ENCODE data around the gene RGL4.
"Not testable (repeated sequence)": the region's sequence is repeated elsewhere in the genome, so short reads cannot be mapped to it uniquely, and the experiment has no call there.

Gene RGL4

GRCh38 chr22:23690713-23691112 is at the start of gene RGL4:
Gene RGL4 (plus strand): TSS chr22:23691013. CDS start chr22:23692031, 1,018 bp downstream.
- Histone ChIP-seq H3K9ac (ENCODE audit: low read length) (no peak within 1 kb of the TSS), H3K36me3 (ENCODE audit: control insufficient read depth, insufficient read depth, low read length, severe bottlenecking) (peaks cover 51% of the 10 kb centered on the region), H3K4me3 (ENCODE audit: low read length) (no peak within 1 kb of the TSS), H3K4me1 (ENCODE audit: control insufficient read depth, insufficient read depth, low read length) (no peaks in the 10 kb centered on the region), H3K9me3 (ENCODE audit: control insufficient read depth, low read length) (no peaks in the 10 kb centered on the region), H3K27me3 (replicated peaks; ENCODE audit: control insufficient read depth, insufficient read depth, low read length) (no peaks in the 10 kb centered on the region)
- no peak for DNase-seq (ENCODE audit: low read depth)

- DNase-seq (ENCODE audit: low read depth); H3K4me3 ChIP-seq (ENCODE audit: low read length); H3K36me3 ChIP-seq (ENCODE audit: control insufficient read depth, insufficient read depth, low read length, severe bottlenecking); H3K9me3 ChIP-seq (ENCODE audit: control insufficient read depth, low read length); H3K27me3 ChIP-seq (replicated peaks; ENCODE audit: control insufficient read depth, insufficient read depth, low read length); H3K4me1 ChIP-seq (ENCODE audit: control insufficient read depth, insufficient read depth, low read length); H3K9ac ChIP-seq (ENCODE audit: low read length): not testable (repeated sequence)
Measured at GRCh38 chr22:23646526-23646925, 44.3 kb upstream of the RGL4 start.

- H3K4me1 ChIP-seq (ENCODE audit: control insufficient read depth, insufficient read depth, low read length): no peaks in the 10 kb centered on the region
- no peak overlapping the region for H3K4me3 ChIP-seq (ENCODE audit: low read length)
- H3K36me3 ChIP-seq (ENCODE audit: control insufficient read depth, insufficient read depth, low read length, severe bottlenecking): peaks cover 7% of the 10 kb centered on the region
- no peak for DNase-seq (ENCODE audit: low read depth)
- H3K9me3 ChIP-seq (ENCODE audit: control insufficient read depth, low read length): no peaks in the 10 kb centered on the region
- no peaks in the 10 kb centered on the region for H3K27me3 ChIP-seq (replicated peaks; ENCODE audit: control insufficient read depth, insufficient read depth, low read length)
- no peak overlapping the region for H3K9ac ChIP-seq (ENCODE audit: low read length)
Measured at GRCh38 chr22:23649071-23649501, 41.7 kb upstream of the RGL4 start.

- no peak overlapping the region for H3K9ac ChIP-seq (ENCODE audit: low read length)
- H3K4me3 ChIP-seq (ENCODE audit: low read length): no peak overlapping the region
- no peaks in the 10 kb centered on the region for H3K9me3 ChIP-seq (ENCODE audit: control insufficient read depth, low read length)
- H3K27me3 ChIP-seq (replicated peaks; ENCODE audit: control insufficient read depth, insufficient read depth, low read length): no peaks in the 10 kb centered on the region
- peaks cover 7% of the 10 kb centered on the region for H3K36me3 ChIP-seq (ENCODE audit: control insufficient read depth, insufficient read depth, low read length, severe bottlenecking)
- no peak for DNase-seq (ENCODE audit: low read depth)
- H3K4me1 ChIP-seq (ENCODE audit: control insufficient read depth, insufficient read depth, low read length): no peaks in the 10 kb centered on the region
Measured at GRCh38 chr22:23651676-23652075, 39.1 kb upstream of the RGL4 start.

- Histone ChIP-seq H3K9ac (ENCODE audit: low read length) (no peak overlapping the region), H3K36me3 (ENCODE audit: control insufficient read depth, insufficient read depth, low read length, severe bottlenecking) (peaks cover 7% of the 10 kb centered on the region), H3K27me3 (replicated peaks; ENCODE audit: control insufficient read depth, insufficient read depth, low read length) (no peaks in the 10 kb centered on the region), H3K4me1 (ENCODE audit: control insufficient read depth, insufficient read depth, low read length) (no peaks in the 10 kb centered on the region), H3K9me3 (ENCODE audit: control insufficient read depth, low read length) (no peaks in the 10 kb centered on the region), H3K4me3 (ENCODE audit: low read length) (no peak overlapping the region)
- no peak for DNase-seq (ENCODE audit: low read depth)
Measured at GRCh38 chr22:23652286-23652685, 38.5 kb upstream of the RGL4 start.

GRCh38 chr22:23652711-23653110 is 38.1 kb upstream of the RGL4 start:
- Histone ChIP-seq H3K27me3 (replicated peaks; ENCODE audit: control insufficient read depth, insufficient read depth, low read length) (no peaks in the 10 kb centered on the region), H3K4me3 (ENCODE audit: low read length) (no peak overlapping the region), H3K4me1 (ENCODE audit: control insufficient read depth, insufficient read depth, low read length) (no peaks in the 10 kb centered on the region), H3K36me3 (ENCODE audit: control insufficient read depth, insufficient read depth, low read length, severe bottlenecking) (peaks cover 7% of the 10 kb centered on the region), H3K9me3 (ENCODE audit: control insufficient read depth, low read length) (no peaks in the 10 kb centered on the region), H3K9ac (ENCODE audit: low read length) (no peak overlapping the region)
- DNase-seq (ENCODE audit: low read depth): no peak

- DNase-seq (ENCODE audit: low read depth): no peak
- Histone ChIP-seq H3K36me3 (ENCODE audit: control insufficient read depth, insufficient read depth, low read length, severe bottlenecking) (peaks cover 18% of the 10 kb centered on the region), H3K4me1 (ENCODE audit: control insufficient read depth, insufficient read depth, low read length) (no peaks in the 10 kb centered on the region), H3K9me3 (ENCODE audit: control insufficient read depth, low read length) (no peaks in the 10 kb centered on the region), H3K9ac (ENCODE audit: low read length) (no peak overlapping the region), H3K27me3 (replicated peaks; ENCODE audit: control insufficient read depth, insufficient read depth, low read length) (no peaks in the 10 kb centered on the region), H3K4me3 (ENCODE audit: low read length) (no peak overlapping the region)
Measured at GRCh38 chr22:23655891-23656475, 34.8 kb upstream of the RGL4 start.

- DNase-seq (ENCODE audit: low read depth): no peak
- Histone ChIP-seq H3K27me3 (replicated peaks; ENCODE audit: control insufficient read depth, insufficient read depth, low read length) (no peaks in the 10 kb centered on the region), H3K4me1 (ENCODE audit: control insufficient read depth, insufficient read depth, low read length) (no peaks in the 10 kb centered on the region)
Measured at GRCh38 chr22:23657727-23658126, 33.1 kb upstream of the RGL4 start.

GRCh38 chr22:23660381-23660780 is 30.4 kb upstream of the RGL4 start:
- not testable (repeated sequence) for H3K4me3 ChIP-seq (ENCODE audit: low read length); DNase-seq (ENCODE audit: low read depth); H3K4me1 ChIP-seq (ENCODE audit: control insufficient read depth, insufficient read depth, low read length); H3K9ac ChIP-seq (ENCODE audit: low read length); H3K9me3 ChIP-seq (ENCODE audit: control insufficient read depth, low read length); H3K27me3 ChIP-seq (replicated peaks; ENCODE audit: control insufficient read depth, insufficient read depth, low read length)
- peaks cover 17% of the 10 kb centered on the region for H3K36me3 ChIP-seq (ENCODE audit: control insufficient read depth, insufficient read depth, low read length, severe bottlenecking)

More at GRCh38 chr22:23657727-23658126, 33.1 kb upstream of the RGL4 start:
- H3K9me3 ChIP-seq (ENCODE audit: control insufficient read depth, low read length): no peaks in the 10 kb centered on the region
- no peak overlapping the region for H3K4me3 ChIP-seq (ENCODE audit: low read length)
- H3K9ac ChIP-seq (ENCODE audit: low read length): no peak overlapping the region
- H3K36me3 ChIP-seq (ENCODE audit: control insufficient read depth, insufficient read depth, low read length, severe bottlenecking): peaks cover 20% of the 10 kb centered on the region

GRCh38 chr22:23670378-23671295 is 20.2 kb upstream of the RGL4 start:
- peaks cover 6% of the 10 kb centered on the region for H3K4me1 ChIP-seq (ENCODE audit: control insufficient read depth, insufficient read depth, low read length)
- H3K4me3 ChIP-seq (ENCODE audit: low read length): no peak overlapping the region
- no peaks in the 10 kb centered on the region for H3K36me3 ChIP-seq (ENCODE audit: control insufficient read depth, insufficient read depth, low read length, severe bottlenecking)
- no peak for DNase-seq (ENCODE audit: low read depth)
- H3K9ac ChIP-seq (ENCODE audit: low read length): no peak overlapping the region
- no peaks in the 10 kb centered on the region for H3K27me3 ChIP-seq (replicated peaks; ENCODE audit: control insufficient read depth, insufficient read depth, low read length)
- no peaks in the 10 kb centered on the region for H3K9me3 ChIP-seq (ENCODE audit: control insufficient read depth, low read length)

GRCh38 chr22:23671387-23671786 is 19.4 kb upstream of the RGL4 start:
- H3K9me3 ChIP-seq (ENCODE audit: control insufficient read depth, low read length); H3K36me3 ChIP-seq (ENCODE audit: control insufficient read depth, insufficient read depth, low read length, severe bottlenecking); H3K9ac ChIP-seq (ENCODE audit: low read length); H3K27me3 ChIP-seq (replicated peaks; ENCODE audit: control insufficient read depth, insufficient read depth, low read length); DNase-seq (ENCODE audit: low read depth); H3K4me3 ChIP-seq (ENCODE audit: low read length); H3K4me1 ChIP-seq (ENCODE audit: control insufficient read depth, insufficient read depth, low read length): not testable (repeated sequence)

Data from adipocyte (in vitro differentiated cells).